ENCODE results near the gene RAE1.

Gene RAE1

DNA sequence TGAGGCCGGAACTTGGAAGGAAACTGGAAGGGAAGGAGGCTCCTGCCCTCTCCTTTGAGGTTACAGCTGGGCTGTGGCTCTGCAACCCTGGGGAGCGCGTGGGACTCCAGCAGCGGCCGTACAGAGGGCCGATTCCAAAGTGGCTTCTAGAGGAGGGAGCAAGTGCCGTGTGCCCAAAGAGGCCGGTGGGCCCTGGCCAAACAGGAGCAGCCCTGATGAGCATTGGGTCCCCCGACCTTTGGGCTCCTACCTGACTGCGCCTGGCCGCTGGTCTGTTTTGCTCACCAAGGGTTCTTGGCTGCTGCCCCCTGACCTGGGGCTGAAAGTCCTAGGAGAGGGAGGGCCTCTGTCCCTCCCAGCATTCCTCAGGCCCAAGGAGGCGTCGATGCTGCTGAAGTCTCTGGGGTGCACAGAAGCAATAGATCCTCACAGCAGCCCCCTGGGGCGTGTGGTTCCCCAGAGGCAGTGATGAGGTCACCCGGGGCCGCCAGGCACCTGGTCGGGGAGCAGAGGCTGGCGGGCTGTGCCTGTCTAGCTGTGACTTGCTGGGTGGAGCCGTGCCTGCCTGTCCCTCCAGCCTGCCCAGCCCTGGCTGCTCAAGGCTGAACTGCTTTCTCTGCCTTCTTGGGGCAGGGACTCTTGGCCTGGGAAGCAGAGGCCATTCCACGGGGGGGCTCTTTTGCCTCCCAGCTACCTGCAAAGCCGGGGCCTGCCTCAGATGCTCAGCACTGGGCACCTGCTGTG is 49.9 kb downstream of the RAE1 start:
- no peak for TF ChIP-seq CTCF (IDR thresholded peaks at IDR 0.05; ENCODE audit: insufficient read depth, missing control alignments)
- FAIRE-seq = no peak
- no peak for DNase-seq (ENCODE audit: insufficient read length, low spot score)

DNA sequence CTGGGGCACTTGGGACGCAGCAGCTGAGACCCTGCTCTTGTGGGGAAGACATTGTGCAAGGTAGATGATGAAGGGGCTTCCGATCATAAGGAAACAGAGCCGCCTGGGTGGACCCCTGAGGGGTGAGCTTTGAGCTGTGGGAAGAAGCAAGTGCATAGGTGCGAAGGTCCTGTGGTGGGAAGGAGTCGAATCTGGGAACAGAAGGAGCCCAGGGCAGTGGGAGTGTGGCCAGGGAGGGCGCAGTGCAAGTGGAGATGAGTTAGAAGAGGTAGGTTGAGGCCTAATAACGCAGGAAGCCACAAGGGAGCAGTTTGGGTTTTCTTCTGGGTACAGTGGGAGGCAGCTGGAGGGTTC is 50.5 kb downstream of the RAE1 start:
- DNase-seq (ENCODE audit: insufficient read length, low spot score) = no peak
- FAIRE-seq = no peak
- no peak for TF ChIP-seq CTCF (IDR thresholded peaks at IDR 0.05; ENCODE audit: insufficient read depth, missing control alignments)

GRCh38 chr20:57402206-57403125 is 51.4 kb downstream of the RAE1 start:
- no peak for FAIRE-seq
- TF ChIP-seq CTCF (IDR thresholded peaks at IDR 0.05; ENCODE audit: insufficient read depth, missing control alignments) = no peak
- no peak for DNase-seq (ENCODE audit: insufficient read length, low spot score)

- DNase-seq (ENCODE audit: insufficient read length, low spot score) = no peak
- FAIRE-seq = no peak
- TF ChIP-seq CTCF (IDR thresholded peaks at IDR 0.05; ENCODE audit: insufficient read depth, missing control alignments) = no peak
Observed at GRCh38 chr20:57403216-57403615, 52.2 kb downstream of the RAE1 start.

- no peak for FAIRE-seq
Observed at GRCh38 chr20:57404006-57404405, 53.0 kb downstream of the RAE1 start.

DNA sequence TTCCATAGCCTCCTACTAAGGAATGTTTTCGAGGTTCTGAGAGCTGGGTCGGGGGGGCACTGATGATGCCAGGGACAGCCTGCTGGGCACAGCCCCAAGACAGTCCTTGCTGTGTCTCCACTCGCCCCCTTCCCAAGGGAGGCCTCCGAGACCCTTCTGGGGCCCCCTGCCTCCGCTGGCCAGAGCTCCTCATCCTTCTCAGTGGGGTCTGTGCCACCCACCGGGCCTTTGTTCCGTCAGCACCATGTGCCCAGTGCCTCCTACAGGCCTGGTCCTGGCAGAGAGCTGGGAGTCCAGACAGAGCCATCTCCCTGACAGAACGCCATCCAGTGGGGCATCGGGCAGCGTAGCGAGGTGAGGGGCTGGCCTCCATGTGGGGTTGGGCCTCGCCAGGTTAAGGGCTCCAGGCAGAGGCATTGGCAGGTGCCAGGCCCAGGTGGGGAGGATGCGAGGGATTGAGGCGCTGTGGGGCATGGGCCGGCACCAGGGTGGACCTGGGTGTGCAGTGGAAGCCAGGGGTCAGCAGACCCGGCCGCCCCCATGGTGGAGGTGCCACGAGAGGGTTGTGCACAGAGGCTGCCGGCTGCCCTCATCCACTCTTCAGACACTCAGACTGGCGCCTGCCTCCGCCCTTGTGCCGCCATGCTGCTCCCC is 53.5 kb downstream of the RAE1 start:
- FAIRE-seq (no peak), DNase-seq (ENCODE audit: insufficient read length, low spot score) (no peak)
- no peak for TF ChIP-seq CTCF (IDR thresholded peaks at IDR 0.05; ENCODE audit: insufficient read depth, missing control alignments)

More at GRCh38 chr20:57404006-57404405, 53.0 kb downstream of the RAE1 start:
- no peak for DNase-seq (ENCODE audit: insufficient read length, low spot score)
- no peak for TF ChIP-seq CTCF (IDR thresholded peaks at IDR 0.05; ENCODE audit: insufficient read depth, missing control alignments)

Measured in D721Med (cell line).